MM.1S (cell line): ENCODE measurements around the gene NAALADL2.

Source experiments
- DNase-seq: peaks from one replicate; pipeline ENCODE4 v3.0.0-alpha.2; 2015
- H2AFZ ChIP-seq: fragments of 300-600 bp; sonication (generic); 2 replicates; pipeline ENCODE4 v1.6.0; 2016; ENCODE audit warnings: antibody characterized with exemption, low read length
- H3F3A ChIP-seq: fragments of 300-600 bp; sonication (generic); 2 replicates; pipeline ENCODE4 v1.6.1; 2016; ENCODE audit warnings: mild to moderate bottlenecking, antibody characterized with exemption, low read length, moderate library complexity, mixed read lengths; ENCODE audit not compliant: insufficient read depth
- H3K27ac ChIP-seq: fragments of 300-600 bp; sonication (generic); 2 replicates; pipeline ENCODE4 v1.5.1; 2016; ENCODE audit warnings: mild to moderate bottlenecking, low read length
- H3K27me3 ChIP-seq: fragments of 300-600 bp; sonication (generic); replicated peaks from 2 replicates; pipeline ENCODE4 v1.6.0; 2016; ENCODE audit warnings: low read length; ENCODE audit not compliant: insufficient read depth
- H3K36me3 ChIP-seq: fragments of 300-600 bp; sonication (generic); replicated peaks from 2 replicates; pipeline ENCODE4 v1.6.1; 2016; ENCODE audit warnings: mild to moderate bottlenecking, low read length, mixed read lengths; ENCODE audit not compliant: insufficient read depth
- H3K4me1 ChIP-seq: fragments of 300-600 bp; sonication (generic); 2 replicates; pipeline ENCODE4 v1.6.1; 2016; ENCODE audit warnings: low read length, mixed read lengths
- H3K4me2 ChIP-seq: fragments of 300-600 bp; sonication (generic); 2 replicates; pipeline ENCODE4 v1.6.0; 2016; ENCODE audit warnings: low read depth, low read length
- H3K4me3 ChIP-seq: fragments of 300-600 bp; sonication (generic); 2 replicates; pipeline ENCODE4 v1.5.1; 2016; ENCODE audit warnings: low read length, mixed read lengths
- H3K79me2 ChIP-seq: fragments of 300-600 bp; sonication (generic); 2 replicates; pipeline ENCODE4 v1.6.1; 2016; ENCODE audit warnings: mixed run types, low read length, mixed read lengths
- H3K9ac ChIP-seq: fragments of 300-600 bp; sonication (generic); 2 replicates; pipeline ENCODE4 v1.6.1; 2016; ENCODE audit warnings: low read length, mixed read lengths
- H3K9me2 ChIP-seq: fragments of 300-600 bp; sonication (generic); replicated peaks from 2 replicates; pipeline ENCODE4 v1.6.1; 2016; ENCODE audit warnings: mild to moderate bottlenecking, low read length, mixed read lengths; ENCODE audit not compliant: insufficient read depth
- H3K9me3 ChIP-seq: fragments of 300-600 bp; sonication (generic); replicated peaks from 2 replicates; pipeline ENCODE4 v1.6.1; 2016; ENCODE audit warnings: mild to moderate bottlenecking, low read length, mixed read lengths; ENCODE audit not compliant: insufficient read depth
- H4K20me1 ChIP-seq: fragments of 300-600 bp; sonication (generic); 2 replicates; pipeline ENCODE4 v1.6.1; 2016; ENCODE audit warnings: mild to moderate bottlenecking, low read length, moderate library complexity, mixed read lengths; ENCODE audit not compliant: insufficient read depth
- CTCF ChIP-seq: fragments of 300-600 bp; sonication (generic); IDR thresholded peaks from 2 replicates; pipeline ENCODE4 v1.5.1; 2016; ENCODE audit warnings: antibody characterized with exemption, low read length, mixed read lengths
- EZH2 ChIP-seq: fragments of 300-600 bp; sonication (generic); optimal IDR thresholded peaks from 2 replicates; pipeline ENCODE3; 2017; ENCODE audit warnings: low read depth, mild to moderate bottlenecking, antibody characterized with exemption, low read length, mixed read lengths
- EZH2phosphoT487 ChIP-seq: fragments of 300-600 bp; sonication (generic); IDR thresholded peaks from 2 replicates; pipeline ENCODE4 v1.6.1; 2018; ENCODE audit warnings: antibody characterized with exemption, low read length

NAALADL2 gene

GRCh38 chr3:175020101-175020500 is 161.0 kb downstream of the NAALADL2 start:
- Histone ChIP-seq H3K79me2 (no peaks in the 10 kb centered on the region), H3K9me3 (no peaks in the 10 kb centered on the region), H4K20me1 (no peaks in the 10 kb centered on the region), H3K27me3 (no peaks in the 10 kb centered on the region), H3K4me1 (no peaks in the 10 kb centered on the region), H2AFZ (no peak overlapping the region), H3K36me3 (no peaks in the 10 kb centered on the region), H3K4me3 (no peak overlapping the region), H3K9me2 (no peaks in the 10 kb centered on the region), H3K9ac (no peak overlapping the region), H3F3A (no peaks in the 10 kb centered on the region), H3K4me2 (no peak overlapping the region), H3K27ac (no peak overlapping the region)
- TF ChIP-seq CTCF (no peak), EZH2phosphoT487 (no peak), EZH2 (no peak)
- no peak for DNase-seq

DNA sequence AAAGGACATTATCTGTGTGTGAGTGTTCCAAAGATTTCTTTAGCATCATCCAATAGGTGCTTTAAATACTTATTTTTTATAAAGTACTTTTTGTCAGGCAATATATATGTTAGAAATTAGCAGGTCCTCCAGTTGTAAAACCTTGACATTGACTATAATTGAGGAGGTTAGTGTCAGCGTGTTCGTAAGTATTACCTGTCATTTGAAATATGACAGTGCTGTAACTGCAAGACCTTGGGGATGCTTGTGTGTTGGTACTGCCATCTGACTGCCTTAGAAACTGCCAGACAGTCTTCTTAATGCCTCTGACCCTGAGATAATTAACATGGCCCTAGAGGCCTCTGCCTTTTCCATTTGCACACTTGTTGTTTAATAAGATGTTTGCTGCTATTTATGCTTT is 170.7 kb downstream of the NAALADL2 start:
- Histone ChIP-seq H3K79me2 (no peaks in the 10 kb centered on the region), H4K20me1 (no peaks in the 10 kb centered on the region), H3K9me3 (no peaks in the 10 kb centered on the region), H3K9me2 (no peaks in the 10 kb centered on the region), H3K27me3 (no peaks in the 10 kb centered on the region), H3K9ac (no peak overlapping the region), H3K4me1 (no peaks in the 10 kb centered on the region), H3K27ac (no peak overlapping the region), H3K4me3 (no peak overlapping the region), H3K4me2 (no peak overlapping the region), H3K36me3 (no peaks in the 10 kb centered on the region), H2AFZ (no peak overlapping the region), H3F3A (no peaks in the 10 kb centered on the region)
- DNase-seq, result no peak
- no peak for TF ChIP-seq EZH2phosphoT487
- TF ChIP-seq EZH2, result no peak
- TF ChIP-seq CTCF, result no peak

- Histone ChIP-seq H3K4me3 (no peak overlapping the region), H3K27ac (no peak overlapping the region), H3K36me3 (no peaks in the 10 kb centered on the region), H3K4me2 (no peak overlapping the region), H3K9me3 (no peaks in the 10 kb centered on the region), H4K20me1 (no peaks in the 10 kb centered on the region), H3K79me2 (no peaks in the 10 kb centered on the region), H3K9me2 (no peaks in the 10 kb centered on the region), H3K27me3 (no peaks in the 10 kb centered on the region), H3K9ac (no peak overlapping the region), H3F3A (no peaks in the 10 kb centered on the region), H3K4me1 (no peaks in the 10 kb centered on the region), H2AFZ (no peak overlapping the region)
- no peak for DNase-seq
- no peak for TF ChIP-seq EZH2phosphoT487
- no peak for TF ChIP-seq EZH2
- TF ChIP-seq CTCF, result no peak
These were observed 180.7 kb downstream of the NAALADL2 start for GRCh38 chr3:175039875-175040274.
